GM12878 (cell line): Measurements from ENCODE around the gene DMXL2. TPM values are rescaled to one million over a fixed set of nuclear protein-coding genes. Genes with fewer than 3 reads are reported as not detected.

Experiments
- ATAC-seq: fragments of 200-7000 bp; cut with Tn5 transposase; 3 replicates; pipeline ENCODE4 v1.9.1; 2020; ENCODE audit warnings: mild to moderate bottlenecking, moderate library complexity
- BruUV-seq: library from RNA; stranded (reverse); fragments of 400-500 nt; replicated peaks from 2 replicates; lab custom pipeline; 2021; lab: Mats Ljungman, UMichigan
- CTCF ChIA-PET: fragments of 300-600 bp; sonication (Branson Sonifier 250); formaldehyde crosslinking; extraction: SDS; loops from one replicate; lab custom pipeline; 2021; ENCODE audit warnings: inconsistent platforms; lab: Yijun Ruan, JAX
- POLR2A ChIA-PET: fragments of 350-600 bp; formaldehyde crosslinking; extraction: SDS; loops from one replicate; lab custom pipeline; 2021; ENCODE audit warnings: inconsistent platforms; lab: Charles Lee
- RAD21 ChIA-PET: fragments of 300-600 bp; sonication (Branson Sonifier 250); formaldehyde crosslinking; loops from one replicate; lab custom pipeline; 2023; ENCODE audit warnings: antibody characterized with exemption; ENCODE audit not compliant: unreplicated experiment; lab: Charles Lee
- SMC1A ChIA-PET: fragments of 300-600 bp; sonication (Branson Sonifier 250); formaldehyde crosslinking; loops from one replicate; lab custom pipeline; 2023; ENCODE audit not compliant: unreplicated experiment, uncharacterized antibody; lab: Charles Lee
- DNase-seq: peaks from one replicate; pipeline ENCODE4 v3.0.0-alpha.2; 2011; ENCODE audit warnings: low read depth, low spot score
- FAIRE-seq: peaks from 3 replicates; lab custom pipeline; 2011; peaks lifted over from hg19 to GRCh38; lab: Jason Lieb, UNC
- H2AFZ ChIP-seq: 2 replicates; pipeline ENCODE4 v1.6.0; 2011; ENCODE audit warnings: low read depth, low read length, control low read depth; ENCODE audit not compliant: control insufficient read depth
- H3K27ac ChIP-seq: 2 replicates; pipeline ENCODE4 v1.5.1; 2011; ENCODE audit warnings: control low read depth; ENCODE audit not compliant: control insufficient read depth, insufficient read depth
- H3K27me3 ChIP-seq, 2 experiments: replicated peaks in 1 of 2; 2 replicates each; pipeline versions ENCODE4 v1.6.0 to v1.6.1; 2011; ENCODE audit warnings: low read length in 1 of 2; ENCODE audit not compliant: control insufficient read depth in 2 of 2, insufficient read depth in 2 of 2
- H3K36me3 ChIP-seq, 2 experiments: 2 replicates each; pipeline ENCODE4 v1.5.1; 2011; ENCODE audit warnings: low read length in 1 of 2; ENCODE audit not compliant: control insufficient read depth in 2 of 2, insufficient read depth in 2 of 2
- H3K4me1 ChIP-seq: 2 replicates; pipeline ENCODE4 v1.6.1; 2011; ENCODE audit warnings: mild to moderate bottlenecking, low read length, moderate library complexity, mixed read lengths; ENCODE audit not compliant: control insufficient read depth, insufficient read depth
- H3K4me2 ChIP-seq: 2 replicates; pipeline ENCODE4 v1.6.0; 2011; ENCODE audit warnings: control low read depth; ENCODE audit not compliant: control insufficient read depth, insufficient read depth
- H3K4me3 ChIP-seq: fragments of 200-600 bp; sonication (generic); 2 replicates; pipeline ENCODE4 v1.5.1; 2016
- H3K79me2 ChIP-seq: 2 replicates; pipeline ENCODE4 v1.6.0; 2011; ENCODE audit warnings: low read length; ENCODE audit not compliant: control insufficient read depth, insufficient read depth
- H3K9ac ChIP-seq: 2 replicates; pipeline ENCODE4 v1.8.0; 2011; ENCODE audit warnings: low read length, control low read depth, mixed read lengths; ENCODE audit not compliant: control insufficient read depth, insufficient read depth
- H3K9me3 ChIP-seq: replicated peaks from 3 replicates; pipeline ENCODE4 v1.5.1; 2011; ENCODE audit warnings: mild to moderate bottlenecking, low read length; ENCODE audit not compliant: control insufficient read depth, insufficient read depth
- H4K20me1 ChIP-seq: 2 replicates; pipeline ENCODE4 v1.6.0; 2011; ENCODE audit not compliant: control insufficient read depth, insufficient read depth
- BCL3 ChIP-seq: IDR thresholded peaks from 2 replicates; pipeline ENCODE4 v1.6.1; 2011; ENCODE audit warnings: borderline replicate concordance, low read depth, mild to moderate bottlenecking, moderate library complexity, low read length; ENCODE audit not compliant: insufficient read depth, poor library complexity, severe bottlenecking
- CBFB ChIP-seq: IDR thresholded peaks from 2 replicates; pipeline ENCODE4 v1.6.1; 2016; ENCODE audit warnings: antibody characterized with exemption, low read depth
- IKZF1 ChIP-seq: fragments of 450-650 bp; conservative IDR thresholded peaks from 2 replicates; pipeline ENCODE4 v1.6.1; 2017; ENCODE audit warnings: antibody characterized with exemption, mild to moderate bottlenecking
- JUNB ChIP-seq: IDR thresholded peaks from 2 replicates; pipeline ENCODE4 v1.6.1; 2016; ENCODE audit warnings: antibody characterized with exemption, mild to moderate bottlenecking
- PML ChIP-seq: IDR thresholded peaks from 2 replicates; pipeline ENCODE4 v1.6.1; 2012; ENCODE audit warnings: low read length, inconsistent platforms
- POLR2AphosphoS5 ChIP-seq: IDR thresholded peaks from 2 replicates; pipeline ENCODE4 v1.6.1; 2011; ENCODE audit warnings: mild to moderate bottlenecking, low read length, inconsistent platforms
- SPI1 ChIP-seq: IDR thresholded peaks from 2 replicates; pipeline ENCODE4 v1.6.1; 2011; ENCODE audit warnings: low read depth, mild to moderate bottlenecking, low read length, moderate library complexity, borderline replicate concordance; ENCODE audit not compliant: insufficient read depth
- STAT3 ChIP-seq: IDR thresholded peaks from 2 replicates; pipeline ENCODE4 v1.6.1; 2011; ENCODE audit warnings: low read depth, low read length, improper control_type of control experiment
- SUZ12 ChIP-seq: fragments of 200-600 bp; sonication (generic); IDR thresholded peaks from one replicate; pipeline ENCODE4 v1.6.1; 2018; ENCODE audit warnings: antibody characterized with exemption, mild to moderate bottlenecking; ENCODE audit not compliant: unreplicated experiment
- TAF1 ChIP-seq: IDR thresholded peaks from 2 replicates; pipeline ENCODE4 v1.6.1; 2011; ENCODE audit warnings: mild to moderate bottlenecking, low read depth, low read length, borderline replicate concordance
- ZBTB11 ChIP-seq: fragments of 450-650 bp; formaldehyde crosslinking; IDR thresholded peaks from 2 replicates; pipeline ENCODE4 v1.5.0; 2022; ENCODE audit warnings: mild to moderate bottlenecking, missing genetic modification characterization
- ZBTB33 ChIP-seq: fragments of 450-650 bp; IDR thresholded peaks from 2 replicates; pipeline ENCODE4 v1.6.1; 2017; ENCODE audit warnings: mild to moderate bottlenecking
- ZBTB40 ChIP-seq: fragments of 450-650 bp; IDR thresholded peaks from 2 replicates; pipeline ENCODE4 v1.6.1; 2016; ENCODE audit warnings: mild to moderate bottlenecking, moderate library complexity, borderline replicate concordance
- WGBS: methylation state at CpG from one replicate; pipeline ENCODE4 v1.1.6; 2016; ENCODE audit warnings: low lambda C conversion rate; ENCODE audit not compliant: insufficient replicate concordance, insufficient coverage; ENCODE audit errors: missing lambda C conversion rate; 5-methylcytosine and 5-hydroxymethylcytosine counted together
- in situ Hi-C: fragments of 300-500 bp; cut with MboI; formaldehyde crosslinking; loops from 9 replicates; pipeline ENCODE4 v1.14.3; 2018; ENCODE audit warnings: mixed read lengths
- intact Hi-C: fragments of 100-400 bp; cut with micrococcal nuclease; formaldehyde crosslinking; loops from one replicate; pipeline ENCODE4 v1.14.2; 2022; ENCODE audit not compliant: unreplicated experiment
- polyA plus RNA-seq, 11 experiments: library from polyadenylated mRNA; depleted of rRNA in 4 of 11; unstranded in 6 of 11; stranded (reverse) in 5 of 11; fragments of >200 nt; fragmentation: Nextera tagmentation in 4 of 11; fragmentation: Illumina TruSeq in 1 of 11; extraction: Ambion mirVana in 4 of 11; extraction: Trizol in 1 of 11; gene quantifications; 1 replicate in 1 of 11; 2 replicates in 10 of 11; pipeline versions ENCODE4 v1.2.1 to v1.2.3, GENCODE V29; 2011 to 2016; ENCODE audit warnings: inconsistent platforms in 2 of 11, missing spikeins in 2 of 11, low read depth in 1 of 11
- total RNA-seq, 4 experiments: library from RNA; depleted of rRNA in 3 of 4; stranded (reverse); fragments of >200 nt in 3 of 4; fragmentation: Illumina TruSeq in 1 of 4; extraction: Trizol in 1 of 4; gene quantifications; 2 replicates each; pipeline versions ENCODE4 v1.2.1 to v1.2.3, GENCODE V29; 2013 to 2021

Gene DMXL2
- total and polyA plus RNA-seq, 10 of the 15 experiments (the other 5 are each of a cell fraction or from before 2014, with no cell fraction given), result 8.5 to 32.1 (median 22.0) TPM

- FAIRE-seq (no peak), DNase-seq (no peak), ATAC-seq (no peak)
- RAD21 ChIA-PET, result no interaction called here
- in situ Hi-C loops, result no loop called here
- no TSS peak for BruUV-seq
- Histone ChIP-seq H2AFZ (no peak overlapping the region), H3K4me3 (no peak overlapping the region), H3K9me3 (no peaks in the 10 kb centered on the region), H3K9ac (no peak overlapping the region), H3K36me3 (no peaks in the 10 kb centered on the region), H3K79me2 (no peaks in the 10 kb centered on the region), H3K27me3 (no peaks in the 10 kb centered on the region), H3K27ac (no peak overlapping the region), H4K20me1 (no peaks in the 10 kb centered on the region), H3K4me2 (no peak overlapping the region), H3K4me1 (no peaks in the 10 kb centered on the region)
- TF ChIP-seq STAT3, result no peak
- no peak for TF ChIP-seq CBFB
- TF ChIP-seq POLR2AphosphoS5, result no peak
- no peak for TF ChIP-seq PML
- no peak for TF ChIP-seq SPI1
- TF ChIP-seq JUNB, result no peak
- no peak for TF ChIP-seq SUZ12
- no peak for TF ChIP-seq BCL3
- no peak for TF ChIP-seq ZBTB40
- TF ChIP-seq TAF1, result no peak
- TF ChIP-seq ZBTB11, result no peak
- no peak for TF ChIP-seq ZBTB33
- no peak for TF ChIP-seq IKZF1
- POLR2A ChIA-PET, result no interaction called here
- SMC1A ChIA-PET, result no interaction called here
- WGBS, result 81% methylated on average over 6 of the region's 6 CpGs
- CTCF ChIA-PET, result no interaction called here
- intact Hi-C loops, result no loop called here
Observed at GRCh38 chr15:51450001-51450400, 172.6 kb downstream of the DMXL2 start.
